Measurements from ENCODE around the gene HTR6. TPM values are rescaled to one million over a fixed set of nuclear protein-coding genes. Genes with fewer than 3 reads are reported as not detected.

The HTR6 gene
- total RNA-seq, 2 experiments from 2014 or later: 1.1 to 1.6 TPM

DNA sequence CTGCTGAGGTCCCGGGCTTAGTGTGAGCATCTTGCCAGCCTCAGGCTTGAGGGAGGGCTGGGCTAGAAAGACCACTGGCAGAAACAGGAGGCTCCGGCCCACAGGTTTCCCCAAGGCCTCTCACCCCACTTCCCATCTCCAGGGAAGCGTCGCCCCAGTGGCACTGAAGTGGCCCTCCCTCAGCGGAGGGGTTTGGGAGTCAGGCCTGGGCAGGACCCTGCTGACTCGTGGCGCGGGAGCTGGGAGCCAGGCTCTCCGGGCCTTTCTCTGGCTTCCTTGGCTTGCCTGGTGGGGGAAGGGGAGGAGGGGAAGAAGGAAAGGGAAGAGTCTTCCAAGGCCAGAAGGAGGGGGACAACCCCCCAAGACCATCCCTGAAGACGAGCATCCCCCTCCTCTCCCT, 7.2 kb upstream of the HTR6 start:
- DNase-seq (no peak), ATAC-seq (no peak)
- Mint-ChIP-seq H3K4me3 (no peak overlapping the region), H3K9me3 (ENCODE audit: low read depth) (no peaks in the 10 kb centered on the region), H3K27ac (no peak overlapping the region), H3K36me3 (ENCODE audit: low read depth) (no peaks in the 10 kb centered on the region), H3K4me1 (peaks cover 21% of the 10 kb centered on the region), H3K27me3 (no peaks in the 10 kb centered on the region)
- intact Hi-C loops (cut with DNase I, micrococcal nuclease): loop anchor here (10.0 kb wide), 2 partner anchors 343 to 403 kb away; partner anchors contain the start of genes AKR7A2 (in 2 of the 2), SLC66A1 (in 2 of the 2), EMC1 (in 1 of the 2) and MRTO4 (in 1 of the 2)
- ChIA-PET CTCF (no interaction called here), POLR2A (no interaction called here)

DNA sequence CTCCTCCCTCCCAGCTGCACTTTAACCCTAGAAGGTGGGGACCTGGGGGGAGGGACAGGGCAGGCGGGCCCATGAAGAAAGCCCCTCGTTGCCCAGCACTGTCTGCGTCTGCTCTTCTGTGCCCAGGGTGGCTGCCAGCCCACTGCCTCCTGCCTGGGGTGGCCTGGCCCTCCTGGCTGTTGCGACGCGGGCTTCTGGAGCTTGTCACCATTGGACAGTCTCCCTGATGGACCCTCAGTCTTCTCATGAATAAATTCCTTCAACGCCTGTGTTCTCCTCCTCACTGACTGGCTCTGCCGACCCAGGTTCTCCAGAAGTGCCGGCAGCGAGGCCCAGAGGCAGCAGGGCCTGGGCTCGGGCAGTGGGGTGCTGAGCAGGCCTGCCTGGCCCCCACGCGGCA, 6.5 kb upstream of the HTR6 start:
- H3K4me1 Mint-ChIP-seq: peaks cover 21% of the 10 kb centered on the region
- intact Hi-C loops (cut with DNase I, micrococcal nuclease): loop anchor here (10.0 kb wide), 2 partner anchors 343 to 403 kb away; partner anchors contain the start of genes AKR7A2 (in 2 of the 2), SLC66A1 (in 2 of the 2), EMC1 (in 1 of the 2) and MRTO4 (in 1 of the 2)
- CTCF ChIA-PET: no interaction called here
- no peaks in the 10 kb centered on the region for H3K9me3 Mint-ChIP-seq (ENCODE audit: low read depth)
- POLR2A ChIA-PET: no interaction called here
- no peaks in the 10 kb centered on the region for H3K27me3 Mint-ChIP-seq
- H3K4me3 Mint-ChIP-seq: no peak overlapping the region
- no peak overlapping the region for H3K27ac Mint-ChIP-seq
- no peaks in the 10 kb centered on the region for H3K36me3 Mint-ChIP-seq (ENCODE audit: low read depth)
- no peak for DNase-seq
- ATAC-seq: no peak

DNA sequence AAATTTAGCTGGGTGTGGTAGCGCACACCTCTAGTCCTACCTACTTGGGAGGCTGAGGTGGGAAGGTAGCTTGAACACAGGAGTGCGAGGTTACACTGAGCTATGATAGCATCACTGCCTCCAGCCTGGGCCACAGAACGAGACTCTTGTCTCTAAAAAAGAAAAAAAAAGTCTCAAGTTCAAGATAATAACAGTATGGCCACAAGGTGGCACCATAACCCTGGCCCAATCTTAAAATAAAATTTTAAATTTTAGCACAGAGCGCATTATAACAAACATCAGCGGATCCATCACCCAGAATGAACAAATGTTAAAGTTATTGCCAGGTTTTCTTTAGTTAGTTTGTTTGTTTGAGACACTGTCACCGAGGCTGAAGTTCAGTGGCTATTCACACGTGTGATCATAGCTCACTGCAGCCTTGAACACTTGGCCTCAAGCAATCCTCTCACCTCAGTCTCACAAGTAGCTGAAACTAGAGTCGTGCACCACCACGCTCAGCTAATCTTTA, 2.9 kb upstream of the HTR6 start:
- ATAC-seq: no peak
- CTCF ChIA-PET: interaction anchor here (0.6 to 6.0 kb wide), 53 partner anchors 8 to 1516 kb away, joined by 3 to 151 read pairs (median 4); partner anchors contain the start of gene OTUD3
- POLR2A ChIA-PET: no interaction called here

DNA sequence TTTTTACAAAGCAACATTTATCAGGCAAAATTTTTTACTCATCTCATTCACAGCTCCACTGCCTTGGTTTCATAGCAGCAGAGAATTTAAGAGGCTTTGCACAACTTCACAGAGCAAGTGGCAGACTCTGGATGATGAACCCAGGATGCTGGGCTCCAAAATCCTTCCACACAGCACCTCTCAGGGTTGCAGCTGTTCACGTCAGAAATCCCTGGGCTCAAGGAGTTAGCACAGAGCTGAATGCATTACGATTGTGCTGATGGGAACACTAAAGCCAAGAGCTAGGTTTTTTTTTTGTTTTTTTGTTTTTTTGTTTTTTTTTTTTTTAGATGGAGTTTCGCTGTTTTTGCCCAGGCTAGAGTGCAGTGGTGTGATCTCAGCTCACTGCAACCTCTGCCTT, 2.4 kb upstream of the HTR6 start:
- no peak for DNase-seq
- Mint-ChIP-seq H3K9me3 (ENCODE audit: low read depth) (no peaks in the 10 kb centered on the region), H3K27ac (no peak overlapping the region), H3K4me1 (peaks cover 30% of the 10 kb centered on the region), H3K36me3 (ENCODE audit: low read depth) (peaks cover 4% of the 10 kb centered on the region), H3K4me3 (no peak overlapping the region), H3K27me3 (peaks cover 22% of the 10 kb centered on the region)
- ChIA-PET CTCF (interaction anchor here (0.6 to 6.0 kb wide), 51 partner anchors 9 to 1515 kb away, joined by 3 to 151 read pairs (median 4); partner anchors contain the start of gene OTUD3), POLR2A (no interaction called here)
- intact Hi-C loops (cut with DNase I, micrococcal nuclease): loop anchor here (2.0 to 5.0 kb wide), 2 partner anchors 220 to 760 kb away; partner anchors contain the start of genes ALDH4A1 (in 1 of the 2) and OTUD3 (in 1 of the 2)
- no peak for ATAC-seq

More for the DNA sequence above, 2.9 kb upstream of the HTR6 start:
- H3K36me3 Mint-ChIP-seq (ENCODE audit: low read depth): peaks cover 3% of the 10 kb centered on the region
- intact Hi-C loops (cut with DNase I, micrococcal nuclease): loop anchor here (1.0 to 5.0 kb wide), 8 partner anchors 43 to 759 kb away; partner anchors contain the start of genes OTUD3 (in 2 of the 2) and ALDH4A1 (in 1 of the 2)
- peak; percentile 69 for DNase-seq
- H3K4me1 Mint-ChIP-seq: peaks cover 26% of the 10 kb centered on the region
- no peak overlapping the region for H3K27ac Mint-ChIP-seq
- no peaks in the 10 kb centered on the region for H3K9me3 Mint-ChIP-seq (ENCODE audit: low read depth)
- H3K27me3 Mint-ChIP-seq: peaks cover 17% of the 10 kb centered on the region
- no peak overlapping the region for H3K4me3 Mint-ChIP-seq

GRCh38 chr1:19665186-19665495, 466 bp downstream of the HTR6 start:
- peak overlapping the region; percentile 68 for H3K4me3 Mint-ChIP-seq
- peaks cover 27% of the 10 kb centered on the region for H3K4me1 Mint-ChIP-seq
- no peak for DNase-seq
- ATAC-seq: no peak
- peaks cover 30% of the 10 kb centered on the region for H3K27me3 Mint-ChIP-seq
- H3K36me3 Mint-ChIP-seq (ENCODE audit: low read depth): peaks cover 4% of the 10 kb centered on the region
- intact Hi-C loops (cut with DNase I, micrococcal nuclease): no loop called here
- CTCF ChIA-PET: interaction anchor here (1.5 to 6.0 kb wide), 2 partner anchors 11 to 40 kb away, joined by 6 to 151 read pairs; no protein-coding TSS in a partner anchor
- H3K27ac Mint-ChIP-seq: no peak overlapping the region
- POLR2A ChIA-PET: no interaction called here
- H3K9me3 Mint-ChIP-seq (ENCODE audit: low read depth): no peaks in the 10 kb centered on the region

DNA sequence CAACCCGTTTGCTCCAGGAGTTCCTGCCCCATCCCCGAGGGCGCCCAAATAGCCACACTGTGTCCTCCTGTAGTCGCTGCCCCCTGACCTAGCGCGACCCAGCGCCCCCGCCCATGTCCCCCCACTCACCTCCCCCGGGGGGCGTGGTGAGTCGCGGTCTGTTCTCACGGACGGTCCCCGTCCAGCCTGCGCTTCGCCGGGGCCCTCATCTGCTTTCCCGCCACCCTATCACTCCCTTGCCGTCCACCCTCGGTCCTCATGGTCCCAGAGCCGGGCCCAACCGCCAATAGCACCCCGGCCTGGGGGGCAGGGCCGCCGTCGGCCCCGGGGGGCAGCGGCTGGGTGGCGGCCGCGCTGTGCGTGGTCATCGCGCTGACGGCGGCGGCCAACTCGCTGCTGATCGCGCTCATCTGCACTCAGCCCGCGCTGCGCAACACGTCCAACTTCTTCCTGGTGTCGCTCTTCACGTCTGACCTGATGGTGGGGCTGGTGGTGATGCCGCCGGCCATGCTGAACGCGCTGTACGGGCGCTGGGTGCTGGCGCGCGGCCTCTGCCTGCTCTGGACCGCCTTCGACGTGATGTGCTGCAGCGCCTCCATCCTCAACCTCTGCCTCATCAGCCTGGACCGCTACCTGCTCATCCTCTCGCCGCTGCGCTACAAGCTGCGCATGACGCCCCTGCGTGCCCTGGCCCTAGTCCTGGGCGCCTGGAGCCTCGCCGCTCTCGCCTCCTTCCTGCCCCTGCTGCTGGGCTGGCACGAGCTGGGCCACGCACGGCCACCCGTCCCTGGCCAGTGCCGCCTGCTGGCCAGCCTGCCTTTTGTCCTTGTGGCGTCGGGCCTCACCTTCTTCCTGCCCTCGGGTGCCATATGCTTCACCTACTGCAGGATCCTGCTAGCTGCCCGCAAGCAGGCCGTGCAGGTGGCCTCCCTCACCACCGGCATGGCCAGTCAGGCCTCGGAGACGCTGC, 1.1 kb downstream of the HTR6 start:
- POLR2A ChIA-PET: no interaction called here
- intact Hi-C loops (cut with DNase I, micrococcal nuclease): no loop called here
- peak; percentile 27 for ATAC-seq
- H3K27ac Mint-ChIP-seq: no peak overlapping the region
- peaks cover 27% of the 10 kb centered on the region for H3K4me1 Mint-ChIP-seq
- H3K36me3 Mint-ChIP-seq (ENCODE audit: low read depth): peaks cover 4% of the 10 kb centered on the region
- CTCF ChIA-PET: interaction anchor here (0.5 kb wide), 1 partner anchor 38 kb away, joined by 3 read pairs; no protein-coding TSS in a partner anchor
- peak; percentile 39 for DNase-seq
- H3K4me3 Mint-ChIP-seq: peak overlapping the region; percentile 68
- H3K9me3 Mint-ChIP-seq (ENCODE audit: low read depth): no peaks in the 10 kb centered on the region
- peaks cover 31% of the 10 kb centered on the region for H3K27me3 Mint-ChIP-seq

GRCh38 chr1:19668888-19669287, 4.2 kb downstream of the HTR6 start:
- Mint-ChIP-seq H3K4me3 (no peak overlapping the region), H3K36me3 (ENCODE audit: low read depth) (peaks cover 4% of the 10 kb centered on the region), H3K9me3 (ENCODE audit: low read depth) (no peaks in the 10 kb centered on the region), H3K27ac (no peak overlapping the region), H3K4me1 (peaks cover 22% of the 10 kb centered on the region), H3K27me3 (peaks cover 29% of the 10 kb centered on the region)
- POLR2A ChIA-PET: no interaction called here
- DNase-seq (no peak), ATAC-seq (no peak)
- CTCF ChIA-PET: interaction anchor here (0.7 to 1.9 kb wide), 5 partner anchors 10 to 719 kb away, joined by 3 to 15 read pairs (median 3); no protein-coding TSS in a partner anchor
- intact Hi-C loops (cut with DNase I, micrococcal nuclease): no loop called here

DNA sequence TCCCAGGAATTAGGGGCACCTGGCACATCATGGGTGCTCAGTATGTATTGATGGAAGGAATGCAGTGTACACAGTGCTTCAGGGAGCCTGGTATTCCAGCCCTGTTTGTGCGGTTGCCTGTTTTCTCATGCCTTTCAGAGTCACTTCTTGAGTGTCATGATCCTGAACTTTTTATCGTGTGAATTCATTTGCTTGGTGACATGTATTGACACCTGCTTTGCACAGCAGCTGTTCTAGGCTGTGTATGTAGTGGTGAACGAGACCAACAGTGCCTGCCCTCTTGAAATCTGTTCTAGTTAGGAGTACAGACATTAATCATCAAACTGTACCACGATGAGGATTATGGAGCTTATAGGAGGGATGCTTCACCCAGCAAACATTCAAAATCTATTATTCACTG, 6.1 kb downstream of the HTR6 start:
- H3K4me1 Mint-ChIP-seq: peaks cover 18% of the 10 kb centered on the region
- DNase-seq (no peak), ATAC-seq (peak; percentile 39)
- H3K36me3 Mint-ChIP-seq (ENCODE audit: low read depth): peaks cover 4% of the 10 kb centered on the region
- H3K27ac Mint-ChIP-seq: no peak overlapping the region
- H3K27me3 Mint-ChIP-seq: peaks cover 22% of the 10 kb centered on the region
- no peaks in the 10 kb centered on the region for H3K9me3 Mint-ChIP-seq (ENCODE audit: low read depth)
- CTCF ChIA-PET: interaction anchor here (0.6 to 1.1 kb wide), 2 partner anchors 9 to 1550 kb away, joined by 4 to 5 read pairs; no protein-coding TSS in a partner anchor
- POLR2A ChIA-PET: no interaction called here
- H3K4me3 Mint-ChIP-seq: no peak overlapping the region
- intact Hi-C loops (cut with DNase I, micrococcal nuclease): no loop called here

GRCh38 chr1:19672237-19672636, 7.6 kb downstream of the HTR6 start:
- H3K9me3 Mint-ChIP-seq (ENCODE audit: low read depth): no peaks in the 10 kb centered on the region
- no peak overlapping the region for H3K4me3 Mint-ChIP-seq
- no peak overlapping the region for H3K27ac Mint-ChIP-seq
- no peaks in the 10 kb centered on the region for H3K36me3 Mint-ChIP-seq (ENCODE audit: low read depth)
- CTCF ChIA-PET: interaction anchor here (0.6 to 1.9 kb wide), 4 partner anchors 11 to 570 kb away, joined by 3 to 12 read pairs (median 3); no protein-coding TSS in a partner anchor
- peaks cover 8% of the 10 kb centered on the region for H3K4me1 Mint-ChIP-seq
- intact Hi-C loops (cut with DNase I, micrococcal nuclease): no loop called here
- no peak for DNase-seq
- POLR2A ChIA-PET: interaction anchor here (0.6 to 1.1 kb wide), 3 partner anchors 39 to 137 kb away, joined by 4 read pairs; no protein-coding TSS in a partner anchor
- no peak for ATAC-seq
- peaks cover 9% of the 10 kb centered on the region for H3K27me3 Mint-ChIP-seq

GRCh38 chr1:19675797-19676196, 11.1 kb downstream of the HTR6 start:
- Mint-ChIP-seq H3K27ac (no peak overlapping the region), H3K4me1 (no peaks in the 10 kb centered on the region), H3K4me3 (no peak overlapping the region), H3K36me3 (ENCODE audit: low read depth) (no peaks in the 10 kb centered on the region), H3K9me3 (ENCODE audit: low read depth) (no peaks in the 10 kb centered on the region), H3K27me3 (no peaks in the 10 kb centered on the region)
- ChIA-PET CTCF (interaction anchor here (0.6 to 2.9 kb wide), 3 partner anchors 12 to 28 kb away, joined by 4 to 20 read pairs (median 7); no protein-coding TSS in a partner anchor), POLR2A (no interaction called here)
- ATAC-seq: no peak
- intact Hi-C loops (cut with DNase I, micrococcal nuclease): no loop called here
- DNase-seq: no peak

- no peaks in the 10 kb centered on the region for H3K4me1 Mint-ChIP-seq
- intact Hi-C loops (cut with DNase I, micrococcal nuclease): no loop called here
- no peaks in the 10 kb centered on the region for H3K9me3 Mint-ChIP-seq (ENCODE audit: low read depth)
- ATAC-seq: no peak
- H3K27me3 Mint-ChIP-seq: no peaks in the 10 kb centered on the region
- CTCF ChIA-PET: interaction anchor here (0.6 to 2.9 kb wide), 4 partner anchors 15 to 92 kb away, joined by 3 to 20 read pairs (median 6); no protein-coding TSS in a partner anchor
- H3K27ac Mint-ChIP-seq: no peak overlapping the region
- DNase-seq: peak; percentile 47
- H3K36me3 Mint-ChIP-seq (ENCODE audit: low read depth): no peaks in the 10 kb centered on the region
- POLR2A ChIA-PET: no interaction called here
- H3K4me3 Mint-ChIP-seq: no peak overlapping the region
Measured at GRCh38 chr1:19676438-19676922, 11.8 kb downstream of the HTR6 start.
